ENCODE data around the gene KIRREL3.
A peak's percentile ranks its signal among the peaks of the same experiment; 100 is the strongest.

The KIRREL3 gene

GRCh38 chr11:126914166-126914565 is 86.4 kb downstream of the KIRREL3 start:
- DNase-seq: peak; percentile 30

DNA sequence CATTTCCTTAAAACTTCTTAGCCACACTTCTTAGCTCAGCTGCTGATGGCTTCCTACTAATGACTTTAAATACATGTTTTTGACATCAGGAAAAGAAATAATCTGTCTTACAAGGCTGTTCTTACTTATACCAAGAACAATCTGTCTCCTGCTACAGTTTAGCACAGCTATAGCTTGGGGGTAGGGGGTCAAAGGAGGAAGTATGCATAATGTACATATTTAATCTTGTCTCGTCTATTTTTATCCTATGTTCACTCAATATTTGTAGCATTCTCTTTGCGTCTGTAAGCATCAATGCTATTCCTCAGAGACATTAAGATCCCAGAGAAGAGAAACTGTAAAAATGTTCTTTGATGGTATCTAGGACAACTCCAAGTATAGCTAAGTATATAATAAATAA is 96.0 kb downstream of the KIRREL3 start:
- no peak for DNase-seq

DNA sequence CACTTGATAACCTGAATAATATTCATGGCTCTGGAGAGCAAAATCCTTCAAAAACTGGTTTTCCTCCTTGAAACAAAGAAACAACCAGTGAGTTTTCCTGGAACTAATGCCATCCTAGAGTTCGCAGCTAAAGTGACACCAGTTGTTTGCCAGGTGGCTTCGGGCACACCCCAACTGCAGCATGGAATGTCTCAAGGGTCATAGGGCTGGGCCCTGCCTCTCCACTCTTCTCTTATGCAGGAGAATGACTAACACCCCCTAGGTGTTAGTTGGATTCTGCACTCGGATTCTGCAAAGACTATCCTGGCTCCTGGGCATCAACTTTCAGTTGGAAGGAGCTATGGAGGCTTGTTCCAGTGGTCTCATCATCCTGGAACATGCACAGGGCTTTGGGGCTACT is 98.8 kb downstream of the KIRREL3 start:
- DNase-seq: no peak

GRCh38 chr11:126899961-126900748 is 100.4 kb downstream of the KIRREL3 start:
- DNase-seq: no peak

- DNase-seq: no peak
These were observed 101.8 kb downstream of the KIRREL3 start for GRCh38 chr11:126898802-126899201.

- no peak for DNase-seq
These were observed 103.1 kb downstream of the KIRREL3 start for GRCh38 chr11:126897430-126897829.

GRCh38 chr11:126896025-126896424 is 104.5 kb downstream of the KIRREL3 start:
- no peak for DNase-seq

- DNase-seq: no peak
These were observed 106.8 kb downstream of the KIRREL3 start for GRCh38 chr11:126893796-126894195.

DNA sequence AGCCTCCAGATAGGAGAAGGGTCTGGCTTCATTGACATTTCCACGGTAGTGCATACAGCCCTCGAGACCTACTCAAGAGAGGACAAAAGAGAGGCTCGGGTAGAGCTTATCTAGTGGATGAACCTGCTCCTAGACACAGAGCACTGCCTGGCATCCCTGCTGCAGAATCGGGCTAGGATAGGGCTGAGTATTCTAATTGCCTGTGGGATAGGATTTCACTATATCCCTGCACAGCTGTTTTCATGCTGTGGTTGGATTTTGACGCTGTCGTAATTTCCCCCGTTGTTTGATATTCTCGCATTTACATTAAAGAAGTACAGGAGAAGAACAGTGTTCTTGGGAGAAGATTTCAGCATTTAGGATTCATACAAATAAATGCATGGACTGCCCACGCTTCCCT is 107.8 kb downstream of the KIRREL3 start:
- no peak for DNase-seq

DNA sequence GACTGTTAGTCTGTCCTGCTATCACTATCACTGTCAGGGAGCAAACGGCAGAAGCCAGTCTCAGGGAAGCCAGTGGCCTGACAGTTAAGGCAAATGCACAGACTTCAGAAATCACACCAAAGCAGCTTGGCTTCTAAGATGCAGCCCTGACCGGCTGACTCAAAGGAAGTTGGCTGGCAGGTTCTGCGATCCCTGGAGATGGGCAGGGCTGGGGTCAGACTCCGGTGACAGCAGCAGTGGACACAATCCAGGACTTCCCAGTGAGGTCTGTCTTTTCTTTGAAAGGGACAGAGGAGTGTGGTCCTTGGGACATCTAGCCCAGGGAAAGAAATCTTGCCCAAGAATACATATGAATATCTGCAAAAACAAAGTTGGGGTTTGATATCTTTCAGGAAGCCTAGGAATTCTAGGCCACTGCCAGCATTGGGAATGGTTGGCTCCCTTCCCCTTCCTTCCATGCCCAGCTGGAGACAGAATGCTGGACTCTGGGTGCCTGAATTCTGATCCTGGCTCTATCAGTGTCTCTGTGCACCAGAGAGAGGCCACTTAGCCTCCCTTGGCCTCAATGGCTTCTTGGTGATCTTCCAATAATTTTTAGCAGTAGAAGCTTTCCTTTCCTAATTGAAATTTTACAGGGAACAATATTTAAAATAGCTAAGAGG is 108.9 kb downstream of the KIRREL3 start:
- no peak for DNase-seq

DNA sequence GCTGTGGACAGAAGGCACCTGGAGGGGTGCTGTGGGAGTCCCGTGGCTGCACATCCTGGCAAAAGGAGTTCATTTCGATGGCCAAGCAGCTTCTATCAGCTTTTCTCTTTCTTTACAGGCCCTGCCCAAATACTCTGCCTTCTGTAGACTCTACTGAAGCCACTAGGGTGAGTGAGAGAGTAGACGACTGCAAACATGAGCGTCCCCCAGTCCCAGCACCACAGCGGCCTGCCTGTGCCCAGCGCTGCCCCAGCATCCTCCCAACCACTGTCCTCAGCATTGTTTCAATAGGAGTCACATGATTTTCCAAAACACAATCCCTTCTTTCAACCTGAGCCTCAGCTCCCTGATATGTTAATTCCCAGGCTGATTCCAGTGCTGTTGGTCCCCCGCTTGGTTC is 110.0 kb downstream of the KIRREL3 start:
- DNase-seq: no peak

DNA sequence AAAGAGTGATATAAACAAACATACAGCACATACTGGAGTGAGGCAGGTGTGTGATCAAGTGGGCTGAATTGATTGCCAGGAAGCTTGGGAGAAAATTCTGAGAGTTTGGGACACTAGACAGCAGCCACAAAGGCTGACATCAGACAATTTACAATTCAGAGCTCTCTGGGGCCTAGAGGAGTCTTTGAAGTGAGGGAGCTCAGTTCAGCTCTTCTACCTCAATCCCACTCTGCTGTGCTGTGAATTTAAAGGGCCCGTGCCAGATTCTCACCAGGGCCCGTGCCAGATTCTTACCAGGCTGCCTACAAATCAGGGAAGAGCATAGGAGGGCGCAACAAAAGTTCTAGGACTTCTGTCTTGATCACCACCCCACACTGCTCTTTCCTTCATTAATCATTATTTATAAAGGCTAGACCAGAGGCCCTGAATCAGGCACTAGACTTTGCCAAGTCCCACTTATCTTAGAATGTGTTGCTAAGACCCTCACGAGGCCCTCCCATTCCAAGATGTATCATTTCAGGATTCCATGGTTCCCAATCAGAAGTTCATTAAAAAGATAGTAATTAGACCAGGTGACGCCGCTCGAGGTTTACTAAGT is 112.4 kb downstream of the KIRREL3 start:
- DNase-seq: no peak

DNA sequence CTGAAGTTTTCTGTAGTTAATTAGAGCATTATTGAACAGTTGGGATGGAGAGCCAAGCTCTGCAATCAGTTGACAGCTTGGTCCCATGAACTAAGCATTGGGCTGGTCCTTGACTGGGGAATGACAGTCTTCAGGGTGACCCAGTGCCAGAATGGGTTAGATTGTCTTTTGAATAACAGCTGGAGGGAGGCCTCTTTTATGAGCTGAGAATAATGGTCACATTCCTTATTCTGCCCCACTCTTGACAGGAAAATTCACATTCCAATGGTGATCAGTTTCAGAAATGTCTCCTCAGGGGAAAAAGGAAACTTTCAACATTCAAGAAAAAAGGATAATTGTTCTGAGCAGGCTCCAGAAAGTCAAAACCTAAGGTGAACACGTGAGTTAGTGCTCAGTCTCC is 113.9 kb downstream of the KIRREL3 start:
- DNase-seq: no peak

GRCh38 chr11:126886085-126886484 is 114.5 kb downstream of the KIRREL3 start:
- DNase-seq: no peak

GRCh38 chr11:126884594-126884993 is 116.0 kb downstream of the KIRREL3 start:
- DNase-seq: no peak

DNA sequence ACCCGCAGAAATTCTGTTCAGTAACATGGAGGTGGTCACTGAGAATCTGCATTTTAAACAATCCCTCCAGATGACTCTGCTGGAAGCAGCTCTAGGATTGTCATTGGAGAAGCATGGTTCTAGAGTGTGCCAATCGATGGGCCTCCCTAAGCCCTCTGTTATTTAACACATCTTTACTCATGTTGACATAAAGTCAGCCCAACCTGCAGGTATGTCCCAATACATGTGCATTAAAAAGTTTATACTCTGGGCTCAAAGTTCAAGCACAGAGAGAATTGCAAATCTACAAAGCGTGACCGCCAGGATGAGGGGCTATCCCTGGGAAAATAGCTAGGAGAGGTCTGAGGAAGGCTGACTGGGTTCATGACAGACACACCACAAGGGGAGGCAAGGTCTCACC is 116.4 kb downstream of the KIRREL3 start:
- DNase-seq: no peak

DNA sequence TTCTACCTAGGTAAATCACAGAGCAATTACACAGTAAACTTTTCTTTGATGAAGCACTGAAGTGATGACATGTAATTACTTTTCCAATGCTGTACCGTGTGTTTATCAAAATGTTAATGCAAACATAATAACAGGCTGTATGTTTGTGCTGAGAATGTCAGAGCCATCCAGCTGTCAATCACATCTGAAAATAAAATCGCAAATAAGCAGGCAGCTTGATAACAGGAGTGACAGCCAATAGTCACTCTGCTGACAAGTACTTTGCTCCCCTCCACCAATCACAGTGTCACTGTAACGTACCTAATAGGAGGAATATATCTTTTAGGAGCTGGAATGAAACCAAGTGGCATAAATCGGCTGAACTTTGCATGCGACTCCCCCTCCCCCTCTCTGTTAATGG is 119.7 kb downstream of the KIRREL3 start:
- DNase-seq: no peak

DNA sequence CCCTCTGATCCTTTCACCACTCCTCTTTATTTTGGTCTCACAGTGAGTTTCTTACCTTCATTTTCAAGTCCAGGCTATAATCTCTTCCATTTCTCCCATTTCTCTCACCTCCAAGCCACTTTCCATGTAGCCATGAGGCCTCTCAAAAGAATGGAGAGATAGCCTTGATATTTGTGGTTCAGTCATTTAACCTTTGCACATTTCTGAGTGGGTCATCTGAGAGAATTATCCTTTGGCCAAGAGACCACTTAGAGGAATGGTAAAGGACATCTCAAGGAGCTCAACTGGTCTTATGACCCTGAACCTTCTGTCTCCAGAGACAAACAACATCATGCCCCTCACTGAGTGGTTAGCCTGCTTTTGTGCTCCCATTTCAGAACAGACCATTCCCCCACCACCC is 121.1 kb downstream of the KIRREL3 start:
- DNase-seq: peak; percentile 19

DNA sequence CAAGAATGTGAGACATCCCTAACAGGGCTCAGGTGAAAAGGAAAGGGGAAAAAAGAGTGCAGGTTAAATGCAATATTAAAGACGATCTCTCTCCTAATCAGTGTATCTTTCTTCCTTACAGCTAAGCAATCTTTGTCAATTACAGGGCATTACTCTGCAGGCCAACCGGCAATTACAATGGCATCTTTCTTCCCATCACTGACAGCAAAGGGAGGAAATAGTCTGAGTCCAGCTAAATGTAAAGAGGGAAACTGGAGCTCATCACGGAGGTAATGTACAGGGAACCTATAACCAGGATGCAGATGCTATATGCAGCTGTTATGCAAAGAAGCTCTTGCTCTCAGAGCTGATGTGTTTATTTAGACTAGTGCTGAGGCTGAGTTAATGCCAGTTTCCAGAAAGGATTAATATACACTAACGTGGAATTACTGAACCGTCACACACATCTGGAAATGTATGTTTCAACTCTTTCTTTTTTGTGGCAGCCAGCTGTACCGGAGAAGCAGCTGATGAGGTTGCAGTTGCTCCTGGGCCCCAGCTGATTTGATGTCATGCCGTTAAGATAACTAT is 121.6 kb downstream of the KIRREL3 start:
- no peak for DNase-seq

DNA sequence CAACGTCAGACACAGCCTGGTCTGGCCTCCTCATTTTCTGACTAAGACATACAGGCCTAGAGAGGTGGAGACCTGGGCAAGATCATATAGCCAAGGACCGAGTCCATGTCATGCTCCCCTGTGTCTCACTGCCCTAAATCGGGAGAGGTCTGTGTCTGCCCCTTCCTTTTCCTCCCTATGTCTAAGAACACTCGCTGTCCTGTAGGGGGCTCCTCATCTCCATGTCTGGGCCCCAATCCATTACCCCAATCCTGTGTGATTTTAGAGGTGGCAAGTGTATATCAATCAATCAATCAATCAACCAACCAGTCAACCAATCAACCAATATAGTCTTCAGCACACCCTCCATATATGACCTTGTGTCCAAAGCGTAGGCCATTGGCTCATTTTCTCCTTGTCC is 125.7 kb downstream of the KIRREL3 start:
- DNase-seq: no peak

DNA sequence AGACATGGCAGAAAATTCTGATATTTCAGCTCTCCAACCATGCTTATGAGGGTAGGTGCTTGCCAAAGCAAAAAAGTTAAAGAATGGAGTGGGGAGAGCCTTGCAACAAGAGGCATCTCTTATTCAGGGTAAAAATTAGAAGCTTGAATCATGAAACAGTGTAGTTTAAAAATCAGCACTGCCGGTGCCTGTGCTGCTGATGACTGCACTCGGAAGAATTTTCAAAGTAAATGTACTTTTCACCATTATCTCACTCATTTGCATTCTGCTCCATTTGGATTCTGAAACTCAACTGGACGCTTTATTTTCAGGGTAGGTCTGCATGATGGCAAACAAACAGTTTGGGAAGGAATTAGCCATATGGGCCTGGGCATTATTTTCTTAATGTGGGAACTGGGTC is 126.3 kb downstream of the KIRREL3 start:
- no peak for DNase-seq

- no peak for DNase-seq
These were observed 128.8 kb downstream of the KIRREL3 start for GRCh38 chr11:126871792-126872191.

GRCh38 chr11:126870021-126870420 is 130.5 kb downstream of the KIRREL3 start:
- no peak for DNase-seq

DNA sequence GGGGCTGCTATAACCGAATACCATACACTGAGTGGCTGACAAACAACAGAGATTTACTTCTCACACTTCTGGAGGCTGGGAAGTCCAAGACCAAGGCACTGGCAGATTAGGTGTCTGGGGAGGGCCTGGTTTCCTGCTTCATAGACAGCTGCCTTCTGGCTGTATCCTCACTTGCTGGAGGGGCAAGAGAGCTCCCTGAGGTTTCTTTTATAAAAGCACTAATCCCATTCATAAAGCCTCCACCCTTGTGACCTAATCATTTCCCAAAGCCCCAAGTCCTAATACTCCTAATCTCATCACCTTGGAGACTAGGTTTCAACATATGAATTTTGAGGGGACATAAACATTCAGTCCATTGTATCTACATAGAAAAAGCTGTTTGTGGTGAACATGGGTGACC is 131.8 kb downstream of the KIRREL3 start:
- no peak for DNase-seq
